PC-9 (cell line): ENCODE measurements around the gene IFI44L.

Experiments used
- EZH2 ChIP-seq: fragments of 200-600 bp; sonication (generic); IDR thresholded peaks from 2 replicates; pipeline ENCODE4 v1.8.0; 2017; ENCODE audit warnings: antibody characterized with exemption, low read depth
- TF ChIP-seq, protein P1 (sequence below): fragments of 200-600 bp; sonication (generic); conservative IDR thresholded peaks from 2 replicates; pipeline ENCODE4 v1.6.1; 2017; ENCODE audit warnings: mixed run types, antibody characterized with exemption, mild to moderate bottlenecking, moderate library complexity

DNA sequence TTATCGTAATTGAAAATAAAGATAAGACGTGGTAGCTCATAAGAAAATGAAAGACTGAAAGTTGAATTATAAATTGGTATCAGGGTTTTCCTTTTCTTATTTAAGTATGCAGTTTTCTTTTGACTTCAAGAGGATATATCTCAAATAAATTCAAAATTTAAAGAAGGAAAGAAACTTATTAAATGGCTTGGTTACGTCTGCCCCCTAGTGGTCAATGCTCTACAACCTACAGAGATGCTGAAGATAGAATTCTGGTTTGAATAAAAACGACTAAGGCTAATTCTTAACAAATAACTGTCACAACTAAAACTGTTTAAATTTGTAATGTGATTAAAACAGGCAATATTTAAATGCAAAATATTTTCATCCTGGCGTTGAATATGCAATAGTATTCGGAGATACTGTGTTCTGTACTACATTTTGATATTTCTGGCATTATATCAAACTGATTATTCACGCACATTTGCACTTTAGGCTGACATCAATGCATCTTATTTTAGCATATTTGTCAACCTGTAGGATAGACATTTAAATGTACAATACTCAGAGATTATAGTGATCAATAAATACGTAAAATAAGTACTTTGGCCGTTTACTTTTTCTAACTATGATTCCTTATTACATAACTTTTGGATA lies 56.2 kb downstream of the IFI44L start:
- TF ChIP-seq, protein P1, sequence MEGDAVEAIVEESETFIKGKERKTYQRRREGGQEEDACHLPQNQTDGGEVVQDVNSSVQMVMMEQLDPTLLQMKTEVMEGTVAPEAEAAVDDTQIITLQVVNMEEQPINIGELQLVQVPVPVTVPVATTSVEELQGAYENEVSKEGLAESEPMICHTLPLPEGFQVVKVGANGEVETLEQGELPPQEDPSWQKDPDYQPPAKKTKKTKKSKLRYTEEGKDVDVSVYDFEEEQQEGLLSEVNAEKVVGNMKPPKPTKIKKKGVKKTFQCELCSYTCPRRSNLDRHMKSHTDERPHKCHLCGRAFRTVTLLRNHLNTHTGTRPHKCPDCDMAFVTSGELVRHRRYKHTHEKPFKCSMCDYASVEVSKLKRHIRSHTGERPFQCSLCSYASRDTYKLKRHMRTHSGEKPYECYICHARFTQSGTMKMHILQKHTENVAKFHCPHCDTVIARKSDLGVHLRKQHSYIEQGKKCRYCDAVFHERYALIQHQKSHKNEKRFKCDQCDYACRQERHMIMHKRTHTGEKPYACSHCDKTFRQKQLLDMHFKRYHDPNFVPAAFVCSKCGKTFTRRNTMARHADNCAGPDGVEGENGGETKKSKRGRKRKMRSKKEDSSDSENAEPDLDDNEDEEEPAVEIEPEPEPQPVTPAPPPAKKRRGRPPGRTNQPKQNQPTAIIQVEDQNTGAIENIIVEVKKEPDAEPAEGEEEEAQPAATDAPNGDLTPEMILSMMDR = peak; percentile 94
- TF ChIP-seq EZH2 = no peak
